Measurements from ENCODE around the gene LRP3.

- TF ChIP-seq POLR2A (IDR thresholded peaks at IDR 0.05) (no peak), CTCF (IDR thresholded peaks at IDR 0.05 in 4 of 5, conservative IDR thresholded peaks at IDR 0.05 in 1 of 5) (no peak)
Measured at GRCh38 chr19:33251076-33251475, 56.9 kb downstream of the LRP3 start.
